Activated CD8-positive, alpha-beta memory T cell treated with anti-CD3 and anti-CD28 coated beads, Interleukin-2, amount 50 U/mL, for 48 hours (primary cell): Measurements from ENCODE around the gene METRN.

Experiments
- DNase-seq: peaks from one replicate; pipeline ENCODE4 v3.0.0-alpha.2; 2020

METRN gene

DNA sequence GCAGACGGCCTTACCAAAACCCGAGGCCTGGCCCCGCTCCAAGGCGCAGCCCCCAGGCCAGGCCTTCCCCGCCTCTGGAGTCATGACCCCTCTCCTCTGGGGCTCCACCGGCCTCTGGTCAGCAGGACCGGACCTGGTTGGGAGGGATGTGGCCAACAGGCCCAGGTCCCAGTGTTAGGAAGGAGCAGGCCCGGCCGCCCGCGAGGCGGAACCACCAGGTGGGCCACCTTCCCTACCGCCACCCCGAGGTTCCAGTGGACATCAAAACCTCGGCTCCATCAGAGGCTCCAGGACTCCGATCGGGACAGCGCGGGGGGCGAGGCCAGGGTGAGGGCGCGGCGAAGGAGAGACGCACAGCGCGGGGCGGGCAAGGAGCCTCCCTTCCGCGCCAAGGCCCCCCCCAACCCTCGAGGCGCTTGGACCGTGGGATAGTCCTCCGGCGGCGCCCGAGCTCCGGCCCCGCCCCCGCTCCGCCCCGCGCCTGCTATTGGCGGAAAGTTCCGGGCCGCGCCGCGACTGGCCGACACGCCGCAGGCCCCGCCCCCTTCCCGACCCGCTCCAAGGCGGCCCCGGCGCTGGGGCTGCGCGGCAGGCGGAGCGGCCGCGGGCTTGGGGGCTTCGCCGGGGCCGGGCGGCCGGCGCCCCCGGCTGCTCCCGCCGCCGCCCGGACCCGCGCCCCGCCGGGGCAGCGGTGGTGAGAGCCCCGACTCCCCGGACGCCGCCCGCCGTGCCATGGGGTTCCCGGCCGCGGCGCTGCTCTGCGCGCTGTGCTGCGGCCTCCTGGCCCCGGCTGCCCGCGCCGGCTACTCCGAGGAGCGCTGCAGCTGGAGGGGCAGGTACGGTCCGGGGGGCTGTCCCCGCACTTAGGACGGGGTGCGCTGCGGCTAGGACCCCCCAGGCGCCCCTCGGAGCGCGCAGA is at the start of gene METRN:
TSS of gene METRN (plus strand) at position 561 of the 919 bp plus-strand sequence. CDS start at position 733, 172 bp downstream.
- peak; percentile 97 for DNase-seq

DNA sequence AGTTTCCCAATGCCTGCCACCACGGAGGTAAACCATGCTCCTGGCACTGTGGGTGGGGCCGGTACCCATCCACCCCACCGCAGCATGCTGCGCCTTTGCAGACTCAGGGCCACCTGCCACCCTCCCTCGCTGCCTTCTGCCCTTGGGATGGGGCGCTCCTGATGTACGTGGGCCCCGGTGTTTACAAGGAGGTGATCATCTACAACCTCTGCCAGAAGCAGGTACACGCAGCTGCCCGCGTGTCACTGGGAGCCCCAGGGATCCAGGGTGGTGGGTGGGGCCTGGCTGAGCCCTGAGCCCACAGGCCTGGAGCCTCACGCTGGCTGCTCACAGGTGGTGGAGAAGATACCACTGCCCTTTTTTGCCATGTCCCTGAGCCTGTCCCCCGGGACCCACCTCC is 48.3 kb upstream of the METRN start:
- no peak for DNase-seq

DNA sequence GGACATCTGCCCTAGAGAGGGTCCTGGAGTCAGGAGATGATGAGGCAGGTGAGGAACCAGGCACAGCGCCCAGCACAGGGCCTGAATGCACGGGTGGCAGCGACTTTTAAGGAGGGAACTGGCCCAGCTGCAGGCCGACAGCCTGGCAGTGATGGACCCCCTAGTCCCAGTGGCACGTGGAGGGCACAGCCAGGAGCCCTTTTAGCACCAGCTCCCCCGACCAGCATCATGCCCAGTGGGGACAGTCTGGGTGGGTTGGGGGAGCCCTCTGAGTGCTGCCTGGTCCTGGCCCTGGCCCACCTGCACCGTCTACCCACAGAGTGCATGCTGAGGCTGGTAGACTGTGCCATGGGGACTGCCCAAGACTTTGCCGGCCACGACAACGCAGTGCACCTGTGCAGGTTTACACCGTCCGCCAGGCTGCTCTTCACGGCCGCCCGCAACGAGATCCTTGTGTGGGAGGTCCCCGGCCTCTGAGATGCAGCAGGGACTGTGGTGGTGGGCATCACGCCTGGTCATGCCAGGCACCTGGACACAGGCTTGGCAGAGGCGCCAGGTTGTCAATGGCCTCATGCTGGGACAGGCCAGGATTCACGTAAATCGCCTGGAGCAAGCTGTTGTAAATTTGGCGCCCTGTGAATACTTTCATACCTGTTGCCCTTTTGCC is 47.7 kb upstream of the METRN start:
- no peak for DNase-seq

DNA sequence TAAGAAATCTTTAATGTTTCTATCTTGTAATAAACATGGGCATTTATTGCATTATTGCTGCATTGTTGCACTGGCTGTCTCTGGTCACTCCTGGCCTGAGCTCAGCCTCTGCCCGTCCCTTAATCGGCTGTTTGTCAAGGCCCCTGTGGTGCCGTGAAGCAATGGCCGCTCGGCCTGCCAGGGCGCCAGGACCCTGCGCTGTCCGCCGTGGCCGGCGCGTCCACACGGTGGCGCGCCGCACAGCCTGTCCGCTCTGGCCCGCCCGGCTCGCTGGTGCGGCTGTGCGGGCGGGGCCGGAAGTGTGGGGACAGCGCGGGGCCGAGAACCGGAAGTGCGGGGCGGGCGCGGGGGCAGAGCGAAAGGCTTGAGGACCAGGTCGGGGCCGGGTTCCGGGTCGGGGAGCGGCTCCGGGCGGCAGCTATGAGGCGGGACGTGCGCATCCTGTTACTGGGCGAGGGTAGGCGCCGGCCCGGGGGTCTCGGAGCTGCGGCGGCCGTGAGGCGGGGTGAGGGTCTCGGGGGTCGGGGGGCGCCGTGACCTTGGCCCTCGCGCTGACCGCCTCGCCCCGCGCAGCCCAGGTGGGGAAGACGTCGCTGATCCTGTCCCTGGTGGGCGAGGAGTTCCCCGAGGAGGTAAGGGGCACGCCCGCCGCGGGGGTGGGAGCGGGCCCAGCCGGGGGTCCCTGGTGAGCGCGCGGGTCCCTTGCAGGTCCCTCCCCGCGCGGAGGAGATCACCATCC is 47.0 kb upstream of the METRN start, which contains the start of gene RHOT2:
TSS of gene RHOT2 (plus strand) at position 353 of the 739 bp plus-strand sequence. CDS start at position 421, 68 bp downstream.
- DNase-seq: peak; percentile 97

DNA sequence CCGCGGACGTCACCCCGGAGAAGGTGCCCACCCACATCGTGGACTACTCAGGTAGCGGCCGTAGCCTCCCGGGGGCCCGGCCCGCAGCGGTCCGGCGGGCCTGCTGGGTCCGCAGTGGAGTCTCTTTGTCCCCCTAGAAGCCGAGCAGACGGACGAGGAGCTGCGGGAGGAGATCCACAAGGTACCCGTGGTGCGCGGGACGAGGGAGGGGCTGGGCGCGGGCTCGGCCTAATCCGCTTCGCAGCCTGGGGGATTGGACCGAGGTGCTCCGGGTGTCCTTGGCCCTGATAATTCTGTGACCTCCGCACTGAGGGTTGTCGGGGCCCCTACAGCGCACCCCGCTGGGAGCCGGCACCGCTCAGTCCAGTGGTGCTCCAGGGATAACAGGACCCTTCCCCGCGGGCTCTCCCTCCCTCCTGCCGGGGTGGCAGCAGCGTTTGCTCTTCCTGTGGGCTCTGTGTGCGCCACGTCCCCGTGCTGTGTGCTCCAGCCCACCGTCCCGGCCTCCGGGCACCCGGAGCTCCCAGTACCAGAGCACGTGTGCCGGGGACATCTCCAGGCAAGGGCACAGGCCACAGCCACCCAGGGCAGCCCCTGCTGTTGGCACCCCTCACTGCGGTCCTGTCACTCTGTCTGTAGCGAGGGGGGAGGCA is 46.3 kb upstream of the METRN start:
- no peak for DNase-seq

DNA sequence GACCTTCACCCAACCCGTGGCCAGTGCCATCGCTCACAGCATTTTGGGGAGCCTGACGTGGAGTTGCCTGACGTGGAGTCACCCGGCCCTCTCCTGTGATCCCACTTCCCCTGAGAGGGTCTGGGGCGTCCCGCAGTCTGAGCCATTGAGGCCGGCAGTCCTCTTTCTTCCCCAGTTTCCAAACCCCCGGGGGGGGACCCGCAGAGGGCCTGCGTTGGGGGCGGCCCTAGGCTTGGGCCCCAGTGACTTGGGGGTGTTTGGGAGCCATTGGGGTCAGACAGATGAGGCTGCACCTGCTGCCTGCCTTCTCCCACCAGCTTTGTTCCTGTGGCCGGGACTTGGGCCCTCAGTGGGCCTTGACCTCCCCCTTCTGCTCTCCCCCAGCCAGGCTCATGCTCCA is 45.3 kb upstream of the METRN start:
- no peak for DNase-seq

DNA sequence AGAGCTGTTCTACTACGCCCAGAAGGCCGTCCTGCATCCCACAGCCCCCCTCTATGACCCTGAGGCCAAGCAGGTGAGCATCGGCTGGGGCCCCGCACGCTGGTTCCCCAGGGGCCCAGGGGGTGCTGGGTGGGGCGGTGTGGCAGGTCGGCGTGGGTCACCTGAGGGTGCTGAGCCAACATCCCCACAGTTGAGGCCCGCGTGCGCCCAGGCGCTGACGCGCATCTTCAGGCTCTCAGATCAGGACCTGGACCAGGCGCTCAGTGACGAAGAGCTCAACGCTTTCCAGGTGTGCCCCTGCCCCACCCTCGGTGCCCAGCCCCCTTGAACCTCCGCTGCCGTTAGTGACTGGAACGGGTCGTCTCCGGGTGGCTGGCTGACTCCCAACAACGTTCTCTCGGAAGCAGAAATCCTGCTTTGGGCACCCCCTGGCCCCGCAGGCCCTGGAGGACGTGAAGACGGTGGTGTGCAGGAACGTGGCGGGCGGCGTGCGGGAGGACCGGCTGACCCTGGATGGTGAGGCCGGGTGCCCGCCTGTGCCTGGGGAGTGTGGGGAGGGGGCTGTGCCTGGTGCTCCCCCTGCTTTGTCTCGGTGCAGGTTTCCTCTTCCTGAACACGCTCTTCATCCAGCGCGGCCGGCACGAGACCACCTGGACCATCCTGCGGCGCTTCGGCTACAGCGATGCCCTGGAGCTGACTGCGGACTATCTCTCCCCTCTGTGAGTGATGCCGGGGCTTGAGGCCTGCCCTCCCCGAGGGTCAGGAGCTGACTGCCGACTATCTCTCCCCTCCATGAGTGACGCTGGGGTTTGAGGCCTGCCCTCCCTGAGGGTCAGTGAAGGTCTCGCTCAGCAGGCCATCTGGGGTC is 44.2 kb upstream of the METRN start:
- DNase-seq: no peak

DNA sequence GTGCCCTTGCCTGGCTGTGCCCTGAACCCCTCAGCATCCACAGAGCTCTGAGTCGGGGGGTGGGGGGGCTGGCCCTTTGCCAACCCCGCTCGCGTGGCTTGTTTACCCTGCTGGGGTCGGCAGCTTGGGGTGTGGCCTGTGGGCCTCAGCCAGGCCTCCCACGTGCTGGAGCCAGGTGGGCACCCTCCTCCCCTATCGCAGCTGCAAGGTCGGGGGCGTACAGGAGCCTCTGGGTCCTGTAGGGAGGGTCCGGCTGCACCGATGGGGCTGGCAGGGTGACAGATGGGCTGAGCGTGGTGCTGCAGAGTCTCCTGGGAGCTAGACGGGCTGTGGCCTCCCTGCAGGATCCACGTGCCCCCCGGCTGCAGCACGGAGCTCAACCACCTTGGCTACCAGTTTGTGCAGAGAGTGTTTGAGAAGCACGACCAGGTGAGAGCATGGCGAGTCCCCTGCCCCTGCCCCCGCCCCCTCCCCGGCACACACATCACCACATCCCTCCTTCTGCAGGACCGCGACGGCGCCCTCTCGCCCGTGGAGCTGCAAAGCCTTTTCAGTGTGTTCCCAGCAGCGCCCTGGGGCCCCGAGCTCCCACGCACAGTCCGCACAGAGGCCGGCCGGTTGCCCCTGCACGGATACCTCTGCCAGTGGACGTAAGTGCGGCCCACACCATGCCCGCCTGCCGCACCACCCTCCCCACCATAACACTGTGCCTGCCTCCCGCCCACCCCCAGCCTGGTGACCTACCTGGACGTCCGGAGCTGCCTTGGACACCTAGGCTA is 43.4 kb upstream of the METRN start:
- DNase-seq: no peak

DNA sequence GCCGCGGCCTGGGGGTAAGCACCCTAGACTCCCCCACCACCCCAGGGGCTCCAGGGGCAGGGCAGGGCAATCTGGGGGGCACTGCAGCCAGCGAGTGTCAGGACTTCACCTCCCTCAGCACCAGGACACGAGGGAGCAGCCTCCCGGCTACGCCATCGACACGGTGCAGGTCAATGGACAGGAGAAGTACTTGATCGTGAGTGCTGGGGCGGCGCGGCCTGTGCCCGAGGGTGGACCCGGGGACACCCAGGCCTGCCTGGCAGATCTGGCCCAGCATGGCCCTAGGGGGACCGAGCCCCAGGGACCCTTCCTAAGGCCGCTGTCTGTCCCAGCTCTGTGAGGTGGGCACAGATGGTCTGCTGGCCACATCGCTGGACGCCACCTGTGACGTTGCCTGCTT is 42.5 kb upstream of the METRN start:
- DNase-seq: no peak

DNA sequence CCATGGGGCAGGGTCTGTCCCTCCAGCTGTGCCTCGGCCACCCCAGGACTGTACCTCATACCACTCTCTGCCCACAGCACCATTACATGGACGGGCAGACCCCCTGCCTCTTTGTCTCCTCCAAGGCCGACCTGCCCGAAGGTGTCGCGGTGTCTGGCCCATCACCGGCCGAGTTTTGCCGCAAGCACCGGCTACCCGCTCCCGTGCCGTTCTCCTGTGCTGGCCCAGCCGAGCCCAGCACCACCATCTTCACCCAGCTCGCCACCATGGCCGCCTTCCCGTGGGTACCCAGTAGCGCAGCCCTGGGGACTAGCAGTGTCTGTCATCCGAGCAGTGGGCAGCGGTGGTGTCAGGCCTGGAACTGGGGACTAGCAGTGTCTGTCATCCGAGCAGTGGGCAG is 42.1 kb upstream of the METRN start:
- no peak for DNase-seq

DNA sequence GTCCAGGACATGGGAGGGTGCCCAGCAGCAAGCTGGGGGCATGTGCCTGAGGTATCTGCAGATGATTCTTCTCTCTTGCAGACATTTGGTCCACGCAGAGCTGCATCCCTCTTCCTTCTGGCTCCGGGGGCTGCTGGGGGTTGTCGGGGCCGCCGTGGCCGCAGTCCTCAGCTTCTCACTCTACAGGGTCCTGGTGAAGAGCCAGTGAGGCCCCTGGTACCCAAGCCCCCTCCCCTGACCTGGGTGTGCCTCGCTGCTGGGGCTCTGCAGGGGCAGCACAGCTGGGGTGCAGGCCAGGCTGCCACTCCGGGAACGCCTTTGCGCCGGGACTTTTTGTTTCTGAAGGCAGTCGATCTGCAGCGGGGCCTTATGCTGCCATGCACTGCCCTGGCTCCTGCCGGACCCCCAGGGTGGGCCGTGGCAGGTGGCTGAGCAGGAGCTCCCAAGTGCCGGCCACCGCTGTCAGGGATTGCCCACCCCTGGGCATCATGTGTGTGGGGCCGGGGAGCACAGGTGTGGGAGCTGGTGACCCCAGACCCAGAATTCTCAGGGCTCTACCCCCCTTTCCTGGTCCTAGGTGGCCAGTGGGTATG is 41.4 kb upstream of the METRN start:
- no peak for DNase-seq

DNA sequence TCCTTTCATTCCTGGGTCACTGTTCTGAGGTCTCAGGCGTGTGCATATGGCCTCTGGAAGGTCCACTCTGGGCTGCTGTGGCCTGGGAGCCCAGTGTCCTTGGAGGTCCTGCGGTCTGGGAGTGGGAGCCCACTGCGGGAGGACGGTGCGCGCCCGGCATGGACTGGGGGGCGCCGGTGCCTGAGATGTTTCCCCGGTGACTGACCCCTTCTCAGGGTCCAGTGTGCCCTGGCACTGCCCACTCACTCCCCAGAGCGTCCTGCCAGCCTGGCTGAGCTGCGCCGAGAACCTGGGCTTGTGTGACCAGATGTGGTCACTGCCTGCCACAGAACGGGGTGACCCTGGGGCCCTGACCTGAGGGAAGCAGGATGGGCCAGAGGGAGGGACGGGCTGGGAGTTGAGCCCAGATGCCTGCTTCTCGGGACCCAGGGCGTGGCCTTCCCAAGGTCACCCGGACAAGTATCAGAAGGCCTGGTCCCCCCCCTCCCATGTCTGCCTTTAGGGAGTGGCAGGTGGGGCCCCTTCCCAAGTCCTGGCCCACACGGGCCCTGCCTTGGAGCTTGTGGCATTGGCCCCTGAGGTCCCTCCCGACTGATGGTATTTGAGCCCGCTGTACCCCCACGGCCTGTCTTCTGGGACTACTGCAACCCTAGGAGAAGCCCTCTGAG is 40.6 kb upstream of the METRN start:
- DNase-seq: no peak

DNA sequence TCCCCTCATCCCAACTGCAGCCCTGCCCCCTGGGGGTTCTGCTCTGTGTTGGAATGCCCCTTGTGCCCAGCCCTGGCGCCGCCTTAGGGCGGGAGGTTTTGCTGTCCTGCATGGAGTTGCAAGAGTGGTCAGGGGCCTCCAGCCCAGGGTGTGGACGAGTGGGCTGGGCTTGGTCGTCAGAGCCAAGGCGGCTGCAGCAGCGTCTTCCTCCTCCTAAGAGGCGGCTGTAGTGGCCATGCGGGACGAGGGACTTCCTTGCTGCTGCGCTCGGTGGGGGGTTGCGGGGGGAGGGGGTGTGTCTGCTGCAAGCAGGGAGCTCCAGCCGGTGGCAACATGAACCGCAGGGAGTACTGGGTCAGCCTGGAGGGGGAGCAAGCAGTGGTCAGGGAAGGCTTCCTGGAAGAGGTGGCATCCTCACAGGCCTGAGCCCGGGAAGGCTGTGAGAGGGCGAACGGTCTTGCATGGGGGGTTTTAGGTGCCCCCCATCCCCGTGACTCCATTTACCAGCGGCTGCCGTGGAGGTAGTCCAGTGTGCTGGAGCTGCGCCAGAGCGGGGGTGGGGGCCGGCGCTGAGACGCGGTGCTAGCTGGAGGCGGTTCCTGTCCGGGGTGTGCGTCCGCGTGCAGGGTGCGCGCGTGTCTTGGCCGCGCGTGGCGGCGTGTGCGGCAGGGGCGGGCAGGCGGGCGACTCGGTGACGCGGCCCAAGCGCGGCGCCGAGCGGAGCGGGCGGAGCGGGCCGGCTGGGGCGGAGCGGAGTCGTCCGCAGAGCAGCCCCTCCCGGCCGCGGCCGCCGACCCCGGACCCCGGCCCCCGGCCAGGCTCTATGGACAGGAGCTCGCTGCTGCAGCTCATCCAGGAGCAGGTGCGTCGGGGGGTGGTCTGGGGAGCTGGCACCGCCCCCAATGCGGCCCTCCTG is 39.7 kb upstream of the METRN start, which contains the start of gene RHBDL1:
TSS of gene RHBDL1 (plus strand) at position 704 of the 916 bp plus-strand sequence. CDS start at position 824, 120 bp downstream.
- no peak for DNase-seq

DNA sequence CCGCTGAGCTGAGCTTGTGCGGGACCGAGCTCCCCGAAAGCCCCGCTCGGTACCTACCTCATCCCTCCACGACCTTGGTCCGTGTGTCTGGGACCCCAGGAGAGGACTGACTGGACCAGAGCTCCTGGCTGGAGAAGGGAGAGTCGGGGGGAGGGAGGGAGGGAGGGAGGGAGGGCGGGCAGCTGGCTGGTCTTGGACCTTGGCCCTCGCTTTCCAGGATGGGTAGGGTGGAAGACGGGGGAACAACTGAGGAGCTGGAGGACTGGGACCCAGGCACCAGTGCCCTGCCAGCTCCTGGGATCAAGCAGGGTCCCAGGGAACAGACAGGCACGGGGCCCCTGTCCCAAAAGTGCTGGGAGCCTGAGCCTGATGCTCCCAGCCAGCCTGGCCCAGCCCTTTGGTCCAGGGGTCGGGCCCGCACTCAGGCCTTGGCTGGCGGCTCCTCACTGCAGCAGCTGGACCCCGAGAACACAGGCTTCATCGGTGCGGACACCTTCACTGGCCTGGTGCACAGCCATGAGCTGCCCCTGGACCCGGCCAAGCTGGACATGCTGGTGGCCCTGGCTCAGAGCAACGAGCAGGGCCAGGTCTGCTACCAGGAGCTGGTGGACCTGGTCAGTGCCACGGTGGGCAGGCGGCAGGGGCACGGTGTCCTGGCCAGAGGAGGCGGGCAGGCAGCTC is 38.9 kb upstream of the METRN start:
- DNase-seq: no peak

DNA sequence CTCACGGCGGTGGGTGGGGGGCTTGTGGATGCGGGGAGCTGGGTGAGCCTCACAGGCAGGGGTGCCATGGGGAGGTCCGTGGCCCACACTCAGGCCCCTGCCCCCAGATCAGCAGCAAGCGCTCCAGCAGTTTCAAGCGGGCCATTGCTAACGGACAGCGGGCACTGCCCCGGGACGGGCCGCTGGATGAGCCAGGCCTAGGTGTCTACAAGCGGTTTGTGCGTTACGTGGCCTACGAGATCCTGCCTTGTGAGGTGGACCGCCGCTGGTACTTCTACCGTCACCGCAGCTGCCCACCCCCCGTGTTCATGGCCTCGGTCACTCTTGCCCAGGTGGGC is 38.4 kb upstream of the METRN start:
- DNase-seq: no peak

DNA sequence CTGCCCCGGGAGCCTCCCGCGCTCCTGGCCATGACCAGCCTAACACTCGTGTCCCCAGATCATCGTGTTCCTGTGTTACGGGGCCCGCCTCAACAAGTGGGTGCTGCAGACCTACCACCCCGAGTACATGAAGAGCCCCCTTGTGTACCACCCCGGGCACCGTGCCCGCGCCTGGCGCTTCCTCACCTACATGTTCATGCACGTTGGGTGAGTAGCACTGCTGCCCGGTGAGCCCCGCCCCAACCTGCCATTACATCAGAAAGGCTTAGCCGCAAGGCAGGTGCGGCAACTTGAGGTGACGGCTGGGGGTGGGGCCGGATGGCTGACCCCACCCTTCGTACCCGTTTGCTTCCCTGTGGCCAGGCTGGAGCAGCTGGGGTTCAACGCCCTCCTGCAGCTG is 38.0 kb upstream of the METRN start:
- no peak for DNase-seq

DNA sequence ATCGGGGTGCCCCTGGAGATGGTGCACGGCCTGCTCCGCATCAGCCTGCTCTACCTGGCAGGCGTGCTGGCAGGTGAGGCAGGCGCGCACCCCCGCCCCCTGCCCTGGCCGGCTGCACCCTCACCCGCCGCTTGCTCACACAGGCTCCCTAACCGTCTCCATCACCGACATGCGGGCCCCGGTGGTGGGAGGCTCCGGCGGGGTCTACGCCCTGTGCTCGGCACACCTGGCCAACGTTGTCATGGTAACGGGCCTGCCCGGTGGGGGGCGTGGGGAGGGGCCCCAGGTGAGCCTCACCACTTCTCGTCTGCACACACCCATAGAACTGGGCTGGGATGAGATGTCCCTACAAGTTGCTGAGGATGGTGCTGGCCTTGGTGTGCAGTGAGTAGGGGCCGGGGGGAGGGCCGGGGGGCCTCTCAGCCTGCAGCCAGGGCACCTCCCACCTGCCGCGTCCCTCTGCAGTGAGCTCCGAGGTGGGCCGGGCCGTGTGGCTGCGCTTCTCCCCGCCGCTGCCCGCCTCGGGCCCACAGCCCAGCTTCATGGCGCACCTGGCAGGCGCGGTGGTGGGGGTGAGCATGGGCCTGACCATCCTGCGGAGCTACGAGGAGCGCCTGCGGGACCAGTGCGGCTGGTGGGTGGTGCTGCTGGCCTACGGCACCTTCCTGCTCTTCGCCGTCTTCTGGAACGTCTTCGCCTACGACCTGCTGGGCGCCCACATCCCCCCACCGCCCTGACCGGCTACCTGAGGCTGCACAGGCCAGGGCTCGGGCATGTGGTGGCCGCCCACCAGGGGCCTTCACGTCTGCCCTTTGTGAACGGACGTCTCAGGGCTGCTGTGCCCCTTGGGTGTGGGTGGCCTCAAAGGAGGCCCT is 37.4 kb upstream of the METRN start:
- DNase-seq: no peak
